Measurements from ENCODE around the gene DLX5.

DLX5 gene

DNA sequence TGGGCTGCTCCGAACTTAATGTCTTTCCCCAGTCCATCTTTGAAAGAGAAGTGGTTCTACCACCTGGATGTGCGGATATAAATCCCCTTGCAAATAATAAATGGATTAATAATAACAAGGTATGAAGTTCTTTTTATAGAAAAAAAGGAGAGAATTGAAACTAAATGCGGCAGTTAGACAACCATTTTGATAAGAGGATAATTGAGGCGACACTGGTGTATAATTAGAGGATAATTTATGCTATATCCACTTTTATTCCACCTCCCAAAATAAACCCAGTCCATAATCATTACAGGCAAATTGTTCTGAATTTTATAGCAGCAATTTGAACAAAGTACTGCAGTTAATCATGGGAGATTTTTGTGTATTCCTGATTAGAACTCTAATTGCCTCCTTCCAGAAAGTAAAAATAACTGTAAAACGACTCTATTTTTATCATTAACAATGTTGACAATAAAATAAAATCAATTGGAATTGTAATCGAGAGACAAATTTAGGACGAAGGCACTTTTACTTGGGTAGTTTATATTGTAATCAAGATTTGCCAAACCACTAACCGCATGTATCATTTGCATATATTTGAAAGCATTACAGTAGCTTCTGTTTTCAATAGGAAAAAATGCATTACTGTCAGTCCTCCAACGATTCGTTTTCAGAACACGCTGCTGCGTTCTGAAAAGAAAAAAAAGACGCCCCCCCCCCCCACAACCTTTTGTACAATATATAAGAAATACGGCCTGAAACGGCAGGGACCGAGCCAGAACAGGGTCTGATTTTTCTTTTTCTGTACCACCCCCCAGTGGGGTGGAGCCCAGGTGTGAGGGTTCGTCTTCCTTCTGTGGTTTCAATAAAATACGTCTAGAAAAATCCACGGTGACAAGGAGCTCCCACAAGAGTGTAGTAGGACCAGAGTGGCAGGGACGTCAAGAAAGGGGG is 20.1 kb downstream of the DLX5 start:
- DNase-seq: no peak

DNA sequence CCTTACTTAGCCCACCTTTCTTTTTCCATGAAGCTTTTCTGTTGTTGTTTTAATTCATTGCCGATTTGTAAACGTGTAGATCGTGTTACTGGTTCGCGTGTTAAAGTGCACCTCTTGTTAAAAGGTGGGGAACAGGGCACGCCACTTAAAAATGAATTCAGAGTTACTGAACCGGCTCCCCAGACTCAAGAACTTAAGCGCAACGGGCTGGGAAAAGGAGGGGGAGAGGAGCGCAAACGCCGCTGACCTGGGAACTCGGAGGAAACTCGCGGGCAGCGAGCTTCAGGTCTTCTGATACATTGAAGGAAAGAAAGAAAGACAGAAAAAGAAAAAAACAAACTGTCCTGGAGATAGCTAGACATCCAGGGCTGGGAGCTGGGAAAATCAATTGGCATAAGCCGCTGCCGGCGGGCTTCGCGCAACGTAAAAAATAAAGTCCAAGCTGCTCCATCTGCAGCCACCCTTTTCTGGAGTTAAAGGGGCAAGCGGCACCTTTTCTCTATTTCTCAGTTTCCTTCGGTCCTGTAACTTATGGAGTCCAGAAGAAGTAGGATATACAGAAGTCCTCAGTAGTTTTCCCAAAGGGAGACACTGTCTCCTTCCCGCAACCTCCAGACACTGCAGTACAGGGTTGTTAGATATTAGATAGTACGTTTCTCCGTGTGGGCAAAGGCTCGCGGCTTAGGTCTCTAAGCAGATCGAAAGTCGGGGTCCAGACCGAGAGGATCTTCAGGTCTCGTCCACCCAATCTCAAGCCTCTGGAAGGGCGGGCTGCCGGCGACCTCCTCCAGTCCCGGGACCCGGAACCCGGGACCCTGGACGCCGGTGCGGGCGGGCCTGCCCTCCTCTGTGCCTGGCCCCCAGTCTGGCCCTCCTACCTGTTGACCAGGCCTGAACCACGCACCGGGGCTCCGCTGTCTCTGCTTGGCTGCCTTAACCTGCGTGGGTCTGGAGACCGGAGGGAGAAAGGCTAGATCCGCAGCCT is 21.1 kb downstream of the DLX5 start:
- no peak for DNase-seq

DNA sequence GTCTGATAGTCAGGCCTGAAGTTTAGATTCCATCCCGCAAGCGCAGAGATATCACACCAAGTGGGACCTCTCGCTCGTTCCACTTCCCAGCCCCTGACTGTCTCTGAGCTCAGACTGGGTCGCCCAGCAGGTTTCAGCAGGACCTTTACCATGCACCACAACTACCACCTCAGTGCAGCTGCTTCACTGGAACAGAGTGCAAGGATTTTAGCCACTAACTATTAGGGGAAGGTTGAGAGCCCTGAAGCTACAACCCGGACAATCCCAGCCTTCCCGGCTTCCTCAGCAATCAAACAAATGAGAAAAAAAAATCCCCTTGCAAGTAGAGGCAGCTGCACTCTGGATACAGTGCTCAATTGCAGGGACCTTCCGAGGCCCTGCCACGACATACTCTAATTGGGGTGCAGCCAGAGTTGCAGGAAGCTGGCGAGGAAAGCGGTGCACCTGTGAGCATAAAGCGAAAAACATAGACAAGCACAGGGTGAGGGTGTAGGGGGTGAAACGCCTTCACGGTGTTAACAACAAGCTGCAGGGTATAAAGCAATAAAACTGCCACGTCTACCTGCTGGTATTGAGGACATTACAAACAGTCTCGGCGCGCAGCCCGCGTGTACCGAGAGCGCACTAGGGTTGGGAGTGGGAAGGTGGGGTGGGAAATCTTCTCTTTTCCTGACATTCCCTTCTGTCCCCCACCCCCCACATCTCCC is 21.9 kb downstream of the DLX5 start:
- no peak for DNase-seq

DNA sequence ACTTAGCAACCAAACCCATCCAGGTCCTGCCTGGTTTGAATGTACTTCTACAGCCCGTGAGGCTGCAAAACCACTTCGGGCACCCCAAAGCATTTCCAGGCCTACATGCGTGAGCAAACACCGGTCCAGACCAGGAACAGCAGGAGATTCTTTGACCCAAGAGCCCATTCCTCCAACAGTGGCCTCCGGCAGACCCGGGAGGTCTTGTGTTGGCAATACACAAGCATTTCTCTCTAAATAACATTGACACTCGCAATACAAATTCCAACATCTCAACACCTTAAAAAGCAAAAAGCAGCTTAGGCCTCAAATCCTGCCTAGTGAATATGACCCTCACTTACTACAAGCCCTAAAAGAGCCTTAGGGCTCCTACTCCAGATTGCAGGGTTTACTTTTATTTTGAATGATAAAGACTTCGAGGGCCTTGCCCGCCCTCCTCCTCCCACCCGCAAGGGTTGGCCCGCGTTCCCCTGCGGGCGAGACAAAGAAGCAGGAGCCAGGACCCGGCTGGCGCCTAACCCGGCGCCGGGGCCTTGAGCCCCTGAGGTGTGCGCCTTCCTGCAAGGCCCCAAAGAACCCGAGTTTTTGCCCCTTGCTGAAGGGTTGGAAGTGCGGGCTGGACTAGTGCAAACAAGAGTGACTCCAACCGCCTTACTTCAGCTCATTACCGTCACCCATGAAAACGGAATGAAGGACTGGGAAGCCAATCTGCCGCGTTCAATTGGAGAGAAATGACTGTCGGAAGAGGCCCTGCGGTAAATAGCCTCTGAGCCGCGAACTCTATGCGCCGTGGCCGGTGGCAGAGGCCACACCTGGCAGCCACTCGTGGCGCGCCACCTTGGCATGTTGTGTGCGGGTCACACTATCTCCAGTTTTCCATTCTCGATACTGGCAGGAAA is 22.7 kb downstream of the DLX5 start:
- DNase-seq: no peak

DNA sequence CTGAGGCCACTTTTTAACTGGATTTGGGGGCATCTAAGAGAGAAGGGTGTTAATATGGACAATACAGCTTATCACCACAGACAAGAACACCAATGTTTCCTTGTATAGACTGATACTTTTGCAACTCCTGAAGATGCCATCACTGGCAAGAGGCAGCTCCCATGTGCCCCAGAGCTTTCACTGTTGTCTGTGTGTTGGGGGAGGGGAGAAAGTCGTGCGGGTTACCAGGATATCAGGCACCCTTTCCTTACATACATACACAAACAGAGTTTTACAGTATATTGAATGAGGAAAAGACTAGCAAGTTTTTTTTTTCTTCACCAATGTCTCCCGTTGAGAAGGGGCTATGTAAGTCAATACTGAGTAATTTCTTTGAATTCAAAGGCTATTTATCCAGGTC is 23.4 kb downstream of the DLX5 start:
- no peak for DNase-seq

DNA sequence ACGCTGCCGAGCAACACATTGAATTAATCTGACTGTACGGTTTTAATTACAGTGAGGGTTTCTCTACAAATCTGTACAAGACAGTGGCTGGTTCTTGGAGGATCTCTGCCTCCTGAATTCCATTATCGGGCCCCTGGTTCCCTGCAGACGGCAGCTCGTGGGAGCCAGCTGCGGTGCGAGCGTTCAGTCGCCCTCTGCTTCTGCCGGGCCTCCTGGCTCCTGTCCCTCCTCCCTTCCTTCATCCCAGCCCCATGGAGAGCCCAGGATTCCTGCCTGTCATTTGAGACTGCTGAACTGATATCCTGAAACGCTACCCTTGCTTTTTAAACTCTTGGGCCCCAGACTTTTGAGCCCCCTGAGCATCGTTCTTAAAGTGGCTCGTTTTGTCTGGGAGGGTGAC is 25.9 kb downstream of the DLX5 start:
- DNase-seq: no peak

DNA sequence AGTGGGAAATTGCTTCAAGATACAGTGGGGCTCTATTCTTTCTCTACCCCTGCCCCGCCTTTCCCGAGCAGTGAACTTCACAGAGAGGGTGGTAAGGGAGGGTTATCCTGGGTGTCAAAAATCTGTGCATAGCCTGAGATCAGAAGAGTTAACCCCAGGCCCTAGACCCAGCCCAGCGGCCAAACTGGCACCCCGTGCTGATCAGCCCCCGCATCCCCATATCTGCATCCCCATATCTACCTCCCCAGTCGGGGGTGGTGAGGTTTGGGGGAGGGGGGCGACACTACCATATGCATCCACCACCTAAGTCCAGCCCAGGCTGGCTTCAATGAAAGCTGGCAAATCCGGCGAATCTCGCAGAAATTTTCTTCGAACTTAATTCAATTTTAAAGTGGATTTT is 26.3 kb downstream of the DLX5 start:
- DNase-seq: no peak

DNA sequence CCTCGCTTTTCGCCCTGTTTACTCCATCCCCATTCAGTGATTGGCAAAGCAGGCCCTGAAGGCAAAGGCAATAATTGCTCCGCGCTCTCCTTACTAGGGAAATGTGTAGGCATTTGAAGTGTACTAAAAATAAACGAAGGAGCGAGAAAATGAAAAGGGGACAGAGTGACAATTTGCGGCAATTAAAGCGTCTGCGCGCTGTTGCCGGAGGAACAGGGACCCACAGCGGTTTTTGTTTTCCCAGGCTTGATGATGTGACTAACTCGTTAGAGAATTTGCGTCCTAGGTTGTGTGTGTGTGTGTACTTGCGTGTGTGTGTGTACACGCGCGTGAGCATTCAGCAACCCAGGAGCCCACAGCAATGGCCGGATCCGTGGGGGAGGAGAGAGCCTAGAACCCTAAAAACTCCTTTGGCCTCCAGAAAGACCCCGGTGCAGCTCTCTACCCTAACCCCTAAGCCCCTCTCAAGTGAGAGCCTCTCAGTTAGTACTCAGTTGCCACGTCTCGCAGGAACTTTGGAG is 27.1 kb downstream of the DLX5 start:
- no peak for DNase-seq

DNA sequence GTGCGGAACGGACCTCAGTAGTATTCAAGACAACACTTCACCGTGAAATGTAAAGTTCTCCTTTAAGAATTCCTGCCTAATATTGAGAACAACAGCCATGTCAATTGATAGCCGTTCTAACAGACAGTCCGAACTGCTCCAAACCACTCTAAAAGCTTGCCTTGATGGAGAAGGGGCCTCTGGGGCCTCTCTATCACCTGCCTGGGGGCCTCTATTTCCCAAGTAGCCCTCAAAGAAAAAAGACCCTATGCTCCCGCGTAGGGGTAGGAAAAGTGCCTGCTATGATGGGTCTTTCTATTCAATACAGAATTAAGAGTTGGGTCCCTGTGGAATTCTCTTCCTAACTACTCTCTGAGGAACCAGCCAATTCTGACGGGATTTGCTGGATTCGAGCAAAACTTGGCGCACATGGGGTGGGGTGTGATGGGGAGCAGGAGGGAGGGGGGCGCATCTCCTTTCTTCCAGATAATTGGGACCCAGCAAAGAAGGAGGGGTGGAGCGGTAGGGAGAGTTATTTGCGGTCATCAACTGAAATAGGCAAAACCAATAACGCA is 27.6 kb downstream of the DLX5 start:
- DNase-seq: no peak

DNA sequence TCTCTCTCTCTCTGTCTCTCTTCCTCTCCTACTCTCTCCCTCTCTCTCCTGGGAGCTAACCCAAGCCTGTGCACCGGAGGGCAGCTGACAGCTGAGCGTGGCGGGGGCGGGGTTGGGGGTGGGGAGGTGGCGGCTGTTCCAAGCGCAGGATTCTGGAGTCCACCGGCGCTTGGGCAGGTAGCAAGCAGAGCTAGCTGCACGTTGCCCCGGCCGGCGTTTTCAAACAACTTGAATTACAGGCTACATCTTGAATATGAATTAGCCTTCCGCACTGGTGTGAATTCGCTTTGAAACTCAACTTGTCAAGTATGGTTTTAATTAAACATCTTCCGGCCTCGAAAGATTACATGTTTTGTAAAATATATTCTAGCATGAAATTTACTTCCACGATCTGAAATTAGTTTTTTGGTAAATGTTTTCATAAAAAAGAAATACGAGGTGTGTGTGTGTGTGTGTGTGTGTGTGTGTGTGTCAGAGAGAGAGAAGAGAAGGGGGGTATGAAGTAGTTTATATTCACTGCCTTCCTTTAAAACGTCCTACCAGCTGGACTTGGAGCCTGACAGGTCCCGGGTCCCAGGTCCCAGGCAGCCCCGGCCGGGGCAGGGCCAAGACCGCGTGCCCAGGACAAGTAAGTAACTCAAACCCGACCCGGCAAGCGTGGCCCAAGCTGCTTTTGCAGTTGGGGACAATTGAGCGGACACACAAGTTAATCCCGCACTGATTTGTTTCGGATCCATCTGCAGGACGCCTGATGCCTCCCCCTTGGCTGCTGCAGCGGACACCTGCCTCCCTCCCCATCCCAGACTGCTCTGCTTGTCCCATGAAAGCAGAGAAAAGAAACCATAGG is 28.3 kb downstream of the DLX5 start:
- no peak for DNase-seq

DNA sequence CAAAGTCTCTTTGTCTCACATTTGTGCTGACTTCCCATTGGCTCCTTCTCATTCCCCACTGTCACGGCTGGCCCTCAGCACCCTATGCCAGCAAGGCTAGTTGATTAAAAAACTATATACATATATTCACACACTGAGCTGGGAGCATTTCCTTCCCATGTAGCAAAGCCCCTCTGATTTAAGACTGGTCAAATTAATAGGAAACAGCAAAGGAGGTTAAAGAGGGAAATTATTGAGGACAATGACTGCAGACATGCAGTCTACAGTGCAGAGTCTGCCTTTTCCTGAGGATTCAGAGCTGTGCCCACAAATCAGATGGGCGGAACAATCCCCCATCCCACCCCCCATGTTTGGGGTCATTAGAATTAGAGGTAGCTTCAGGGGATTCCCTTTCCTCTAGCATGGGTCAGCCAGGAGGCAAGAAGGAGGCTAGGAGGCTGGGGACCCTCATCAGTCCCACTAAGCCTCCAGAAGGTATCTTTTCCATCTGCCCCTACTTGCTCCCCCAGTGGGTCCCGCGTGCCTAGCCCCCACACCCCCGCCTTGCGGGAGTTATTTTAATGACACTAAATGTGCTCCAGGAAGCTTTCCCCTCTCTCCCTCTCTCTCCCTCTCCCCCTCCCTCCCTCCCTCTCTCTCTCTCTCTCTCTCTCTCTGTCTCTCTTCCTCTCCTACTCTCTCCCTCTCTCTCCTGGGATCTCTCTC is 29.1 kb downstream of the DLX5 start:
- DNase-seq: no peak

DNA sequence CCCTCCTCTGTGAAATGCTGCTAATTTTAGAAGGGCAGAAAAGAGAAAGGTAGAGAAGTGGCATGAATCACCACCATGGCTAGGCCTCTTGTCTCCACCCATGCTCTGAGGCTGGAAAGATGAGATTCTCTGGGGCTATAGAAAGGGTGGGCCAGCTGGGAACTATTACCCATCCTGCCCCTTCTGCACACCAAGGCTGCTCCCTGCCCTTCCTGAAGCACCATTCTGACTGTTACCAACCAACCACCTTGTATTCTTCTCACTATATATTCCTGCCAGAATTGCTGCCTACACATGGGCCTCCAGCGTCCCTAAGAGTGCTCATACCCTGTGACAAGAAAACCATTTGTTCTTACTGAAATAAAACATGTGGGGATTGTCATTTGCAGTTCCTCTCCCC is 30.7 kb downstream of the DLX5 start:
- DNase-seq: no peak

DNA sequence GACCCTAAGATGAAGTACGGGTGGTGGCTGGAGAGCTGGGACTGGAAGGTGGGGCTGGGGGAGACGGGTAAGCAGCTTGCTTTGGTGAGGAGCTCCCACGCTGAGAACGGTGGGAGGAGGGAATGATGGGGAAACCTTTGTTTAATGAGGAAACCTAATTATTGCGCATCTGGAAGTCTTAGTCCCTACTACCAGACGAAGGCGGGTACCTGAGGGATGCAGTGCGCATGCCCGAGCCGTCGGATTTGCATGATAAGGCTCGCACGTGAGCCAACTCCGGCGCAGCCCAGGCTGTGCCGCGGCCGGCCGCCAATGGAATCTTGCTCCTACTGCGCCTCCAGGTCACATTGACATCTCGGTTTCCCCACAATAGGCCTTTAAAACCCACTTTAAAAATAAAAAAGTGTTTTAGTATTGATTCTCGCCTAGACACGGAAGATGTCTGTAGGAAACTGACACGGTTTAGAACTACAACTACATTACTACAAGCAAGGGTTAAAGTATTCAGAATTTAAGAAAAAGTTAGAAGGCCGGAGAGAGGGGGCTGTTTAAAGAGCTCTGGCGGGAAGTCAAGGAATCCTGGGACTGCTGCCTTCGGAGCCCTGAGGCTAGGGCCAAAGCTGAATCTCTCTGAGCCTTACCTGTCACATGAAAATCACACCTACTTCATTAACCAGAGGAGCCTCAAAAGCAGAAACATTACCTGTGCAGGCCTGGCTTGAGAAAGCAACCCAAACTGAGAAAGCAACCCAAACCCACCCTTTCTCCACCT is 31.4 kb downstream of the DLX5 start:
- DNase-seq: no peak

DNA sequence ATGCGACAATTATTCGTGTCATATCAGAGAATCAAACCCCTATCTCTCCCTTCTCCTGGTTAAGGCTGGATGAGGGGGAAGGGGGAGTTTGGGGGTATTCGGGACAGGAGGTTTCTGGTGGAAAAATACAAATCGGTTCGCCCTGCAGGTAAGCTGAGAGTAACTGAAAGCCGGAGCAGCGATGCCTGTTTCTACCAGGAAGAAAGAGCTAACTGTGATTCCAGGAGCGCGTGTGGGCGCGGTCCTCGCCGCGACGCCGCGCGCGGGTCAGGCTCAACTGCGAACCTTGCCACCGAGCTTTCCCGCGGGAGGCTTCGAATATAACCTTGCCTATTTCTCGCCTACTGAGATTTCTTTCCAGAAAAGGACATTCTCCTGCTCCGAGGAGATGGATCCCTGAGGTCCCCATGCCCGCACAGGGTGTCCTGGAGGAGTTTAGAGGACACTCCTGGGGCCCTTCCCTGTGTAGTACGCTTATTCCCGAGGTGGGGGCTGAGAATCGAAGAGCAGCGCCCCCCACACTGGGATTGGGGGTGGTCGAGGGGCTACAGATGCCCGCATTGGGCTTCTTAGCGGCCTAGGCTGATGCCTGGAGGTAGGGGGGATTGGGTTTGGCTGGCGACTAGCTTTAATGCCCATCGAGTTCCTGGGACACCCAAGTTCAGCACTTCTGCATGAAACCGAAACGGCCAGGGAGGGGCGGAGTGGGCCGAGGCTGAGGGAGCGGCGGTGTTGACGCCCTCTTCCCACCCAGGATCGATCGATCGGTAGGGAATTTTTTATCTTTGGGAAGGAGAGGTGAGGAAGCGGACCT is 32.2 kb downstream of the DLX5 start:
- no peak for DNase-seq

DNA sequence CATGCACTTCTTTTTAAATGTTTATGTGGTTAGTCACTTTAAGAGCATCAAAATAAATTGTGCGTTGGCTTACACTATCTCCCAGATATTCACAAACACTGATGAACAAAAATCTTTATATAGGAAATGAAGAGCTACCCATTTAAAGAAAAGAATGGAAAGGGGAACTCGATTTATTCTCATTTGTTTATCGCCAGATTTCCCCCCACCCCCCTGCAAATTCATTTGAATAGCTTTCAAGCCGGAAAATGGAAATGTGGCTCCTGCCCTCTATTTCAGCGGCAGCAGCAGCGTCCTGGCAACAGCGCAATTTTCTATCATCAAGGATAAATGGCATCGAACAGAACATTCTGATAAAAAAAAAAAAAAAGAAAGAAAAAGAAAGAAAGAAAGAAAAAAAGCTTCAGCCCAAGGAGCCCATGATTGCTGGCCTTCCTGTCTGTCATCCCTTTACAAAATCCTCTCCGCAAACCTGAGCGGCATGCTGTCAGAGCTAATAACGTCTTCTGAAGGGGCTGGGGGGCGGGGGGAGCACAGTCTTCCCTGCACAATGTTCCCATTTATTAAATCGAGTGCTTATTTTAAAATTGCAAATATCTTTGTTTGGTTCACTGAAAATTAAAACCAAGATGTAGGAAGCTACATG is 33.0 kb downstream of the DLX5 start:
- no peak for DNase-seq

DNA sequence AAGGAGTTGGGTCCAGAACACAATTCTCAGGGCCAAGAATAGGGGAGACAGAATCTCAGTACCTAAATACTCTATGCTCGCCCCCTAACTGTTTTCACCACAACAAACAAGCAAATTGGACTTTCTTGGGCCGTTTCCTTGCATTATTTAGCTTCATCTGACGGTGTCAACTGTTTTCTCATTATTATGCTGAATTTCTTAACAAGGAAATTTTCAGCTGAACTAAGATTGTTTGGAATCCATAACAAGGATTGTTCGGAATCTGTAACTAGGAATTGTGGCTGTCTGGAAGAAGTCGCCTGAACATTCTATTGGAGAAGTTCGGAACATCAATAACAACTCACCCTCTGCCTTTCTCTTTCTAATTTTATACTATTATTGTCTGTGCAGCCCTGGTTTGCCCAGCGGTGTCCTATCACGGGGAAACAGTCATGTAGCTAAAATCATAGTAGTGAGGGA is 34.7 kb downstream of the DLX5 start:
- DNase-seq: no peak

DNA sequence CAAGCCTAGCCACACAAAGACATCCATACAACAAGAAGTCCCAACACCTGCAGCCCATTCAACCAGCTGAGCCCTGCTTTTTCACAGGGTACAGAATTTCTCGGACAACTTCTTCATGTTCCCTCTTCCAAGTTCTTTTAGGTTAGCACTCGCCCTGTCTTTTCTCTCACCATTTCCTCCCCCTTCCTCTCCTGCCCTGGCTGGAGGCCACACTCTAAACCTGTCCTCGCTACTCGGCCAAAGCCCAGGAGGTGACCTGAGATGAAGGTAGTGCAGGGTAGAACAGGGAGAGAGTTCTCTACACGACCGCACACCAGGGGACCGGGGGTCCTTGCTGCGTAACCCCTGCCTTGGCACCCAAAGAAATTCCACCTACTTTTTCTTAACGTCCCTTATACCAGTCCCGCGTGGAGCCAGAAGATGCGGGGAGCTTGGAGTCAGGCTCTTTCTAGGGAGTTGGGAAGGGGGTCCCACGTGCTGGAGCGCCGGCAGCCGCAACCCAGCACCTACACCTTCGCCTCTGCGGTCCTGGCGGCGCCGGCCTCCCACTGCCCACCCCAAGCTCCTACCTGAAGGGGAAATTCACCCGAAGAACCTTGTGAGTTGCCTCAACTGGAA is 35.3 kb downstream of the DLX5 start:
- no peak for DNase-seq
